SK-N-MC (cell line): ENCODE measurements around the gene SIAH3.

Source experiments
- DNase-seq: peaks from one replicate; pipeline ENCODE4 v3.0.0-alpha.2; 2011; ENCODE audit warnings: low read depth, low spot score
- H3K27ac ChIP-seq: fragments of 200-600 bp; sonication (generic); 2 replicates; pipeline ENCODE4 v1.5.1; 2016; ENCODE audit warnings: mixed run types
- H3K36me3 ChIP-seq: fragments of 200-600 bp; sonication (generic); 2 replicates; pipeline ENCODE4 v1.6.1; 2017; ENCODE audit warnings: antibody characterized with exemption, low read length, mixed read lengths; ENCODE audit not compliant: insufficient read depth
- H3K4me3 ChIP-seq: fragments of 200-600 bp; sonication (generic); 2 replicates; pipeline ENCODE4 v1.5.1; 2016
- H3K9ac ChIP-seq: fragments of 200-600 bp; sonication (generic); 2 replicates; pipeline ENCODE4 v1.8.0; 2017; ENCODE audit warnings: mixed run types, mixed read lengths; ENCODE audit not compliant: insufficient read length
- H3K9me3 ChIP-seq: fragments of 200-600 bp; sonication (generic); 2 replicates; pipeline ENCODE4 v1.6.1; 2017; ENCODE audit warnings: low read depth, mild to moderate bottlenecking, antibody characterized with exemption, low read length, moderate library complexity, mixed read lengths
- EZH2 ChIP-seq: fragments of 200-600 bp; sonication (generic); IDR thresholded peaks from one replicate; pipeline ENCODE4 v1.6.1; 2017; ENCODE audit warnings: antibody characterized with exemption
- FOXP2 ChIP-seq: optimal IDR thresholded peaks from 2 replicates; pipeline ENCODE3; 2011; ENCODE audit warnings: mild to moderate bottlenecking, moderate library complexity; ENCODE audit not compliant: insufficient read depth; ENCODE audit errors: extremely low read length, control extremely low read depth
- POLR2AphosphoS5 ChIP-seq: IDR thresholded peaks from 2 replicates; pipeline ENCODE4 v1.6.1; 2012; ENCODE audit warnings: mild to moderate bottlenecking, low read depth, low read length, borderline replicate concordance

Gene SIAH3

GRCh38 chr13:45885194-45885593 lies 33.6 kb upstream of the SIAH3 start:
- Histone ChIP-seq H3K9ac (no peak overlapping the region), H3K9me3 (no peaks in the 10 kb centered on the region), H3K27ac (no peak overlapping the region), H3K4me3 (no peak overlapping the region), H3K36me3 (no peaks in the 10 kb centered on the region)
- TF ChIP-seq FOXP2, result no peak
- no peak for DNase-seq

- no peak overlapping the region for H3K27ac ChIP-seq
- no peak overlapping the region for H3K4me3 ChIP-seq
- H3K36me3 ChIP-seq, result no peaks in the 10 kb centered on the region
- no peak for TF ChIP-seq EZH2
- TF ChIP-seq POLR2AphosphoS5, result no peak
- TF ChIP-seq FOXP2, result no peak
- no peak overlapping the region for H3K9ac ChIP-seq
- H3K9me3 ChIP-seq, result no peaks in the 10 kb centered on the region
- no peak for DNase-seq
These were observed 31.1 kb upstream of the SIAH3 start for GRCh38 chr13:45882626-45883025.

- no peak overlapping the region for H3K4me3 ChIP-seq
- TF ChIP-seq FOXP2 (no peak), EZH2 (no peak), POLR2AphosphoS5 (no peak)
- no peak for DNase-seq
- no peaks in the 10 kb centered on the region for H3K36me3 ChIP-seq
- peak overlapping the region; percentile 23; the same call in 1 of the 2 replicates for H3K27ac ChIP-seq
- H3K9me3 ChIP-seq, result no peaks in the 10 kb centered on the region
- H3K9ac ChIP-seq, result no peak overlapping the region
These were observed 29.8 kb upstream of the SIAH3 start for GRCh38 chr13:45881353-45881752.

GRCh38 chr13:45880242-45880641 lies 28.7 kb upstream of the SIAH3 start:
- no peaks in the 10 kb centered on the region for H3K9me3 ChIP-seq
- H3K27ac ChIP-seq, result no peak overlapping the region
- no peak for DNase-seq
- no peak overlapping the region for H3K4me3 ChIP-seq
- H3K9ac ChIP-seq, result no peak overlapping the region
- TF ChIP-seq EZH2 (no peak), FOXP2 (no peak), POLR2AphosphoS5 (no peak)
- H3K36me3 ChIP-seq, result no peaks in the 10 kb centered on the region

GRCh38 chr13:45879666-45880065 lies 28.1 kb upstream of the SIAH3 start:
- H3K36me3 ChIP-seq, result no peaks in the 10 kb centered on the region
- no peak overlapping the region for H3K9ac ChIP-seq
- no peaks in the 10 kb centered on the region for H3K9me3 ChIP-seq
- H3K4me3 ChIP-seq, result no peak overlapping the region
- DNase-seq, result no peak
- no peak for TF ChIP-seq POLR2AphosphoS5
- no peak for TF ChIP-seq FOXP2
- TF ChIP-seq EZH2, result no peak
- no peak overlapping the region for H3K27ac ChIP-seq

GRCh38 chr13:45878966-45879365 lies 27.4 kb upstream of the SIAH3 start:
- no peak overlapping the region for H3K27ac ChIP-seq
- no peak overlapping the region for H3K9ac ChIP-seq
- no peak for DNase-seq
- no peaks in the 10 kb centered on the region for H3K36me3 ChIP-seq
- H3K9me3 ChIP-seq, result no peaks in the 10 kb centered on the region
- TF ChIP-seq POLR2AphosphoS5 (no peak), FOXP2 (no peak), EZH2 (no peak)
- no peak overlapping the region for H3K4me3 ChIP-seq

- Histone ChIP-seq H3K4me3 (no peak overlapping the region), H3K36me3 (no peaks in the 10 kb centered on the region), H3K27ac (no peak overlapping the region), H3K9ac (no peak overlapping the region), H3K9me3 (no peaks in the 10 kb centered on the region)
- TF ChIP-seq EZH2 (no peak), FOXP2 (no peak), POLR2AphosphoS5 (no peak)
- DNase-seq, result no peak
These were observed 25.2 kb upstream of the SIAH3 start for GRCh38 chr13:45876781-45877180.

GRCh38 chr13:45875951-45876350 lies 24.4 kb upstream of the SIAH3 start:
- no peak for TF ChIP-seq EZH2
- TF ChIP-seq POLR2AphosphoS5, result no peak
- TF ChIP-seq FOXP2, result no peak

GRCh38 chr13:45873491-45874325 lies 22.2 kb upstream of the SIAH3 start:
- H3K27ac ChIP-seq, result no peak overlapping the region
- DNase-seq, result no peak
- TF ChIP-seq POLR2AphosphoS5 (no peak), FOXP2 (no peak)
- no peak overlapping the region for H3K4me3 ChIP-seq
- no peaks in the 10 kb centered on the region for H3K9me3 ChIP-seq
- no peaks in the 10 kb centered on the region for H3K36me3 ChIP-seq
- H3K9ac ChIP-seq, result no peak overlapping the region

More at GRCh38 chr13:45875951-45876350, 24.4 kb upstream of the SIAH3 start:
- H3K27ac ChIP-seq, result no peak overlapping the region
- no peak overlapping the region for H3K9ac ChIP-seq
- H3K9me3 ChIP-seq, result no peaks in the 10 kb centered on the region
- DNase-seq, result no peak
- H3K36me3 ChIP-seq, result no peaks in the 10 kb centered on the region
- H3K4me3 ChIP-seq, result no peak overlapping the region
